ENCODE measurements around the gene MX2.

DNA sequence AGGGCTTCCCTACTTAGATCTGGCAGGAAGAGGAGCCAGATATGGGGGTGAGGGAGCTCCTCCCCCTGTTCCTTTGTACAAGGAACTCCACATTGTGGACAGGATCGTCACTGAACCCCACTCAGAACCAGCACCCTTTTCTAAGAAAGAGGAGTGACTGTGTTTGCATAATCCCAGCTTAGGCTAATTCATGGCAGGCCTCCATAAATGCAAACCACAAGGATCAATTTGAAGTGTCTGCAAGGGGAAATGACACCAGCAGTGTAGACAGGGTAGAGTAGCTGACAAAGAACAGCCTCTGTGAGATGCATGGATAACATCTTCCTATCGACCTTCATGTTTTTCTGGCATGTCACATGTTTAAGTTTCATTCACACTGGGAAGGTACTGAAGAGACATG is 75.9 kb downstream of the MX2 start:
- TF ChIP-seq CTCF (IDR thresholded peaks at IDR 0.05): no peak
- TF ChIP-seq POLR2AphosphoS5 (IDR thresholded peaks at IDR 0.05): no peak
